HCT116 (cell line): Measurements from ENCODE around the gene ACBD3. TPM values are rescaled to one million over a fixed set of nuclear protein-coding genes. Genes with fewer than 3 reads are reported as not detected.

ENCODE experiments used
- ATAC-seq: fragments of 200-7000 bp; cut with Tn5 transposase; 2 replicates; pipeline ENCODE4 v1.9.1; 2020; ENCODE audit warnings: mild to moderate bottlenecking, moderate library complexity
- BruUV-seq: library from RNA; stranded (reverse); fragments of 400-500 nt; replicated peaks from 2 replicates; lab custom pipeline; 2021; lab: Mats Ljungman, UMichigan
- CTCF ChIA-PET: fragments of 300-600 bp; sonication (Branson Sonifier 250); formaldehyde crosslinking; loops from one replicate; lab custom pipeline; 2021; ENCODE audit warnings: antibody characterized with exemption; lab: Charles Lee
- POLR2A ChIA-PET: fragments of 300-600, 350-600 bp; sonication (Branson Sonifier 250); formaldehyde crosslinking; loops from one replicate; lab custom pipeline; 2021; ENCODE audit warnings: antibody characterized with exemption; lab: Charles Lee
- RAD21 ChIA-PET, 2 experiments: fragments of 300-600 bp; sonication (Branson Sonifier 250); formaldehyde crosslinking; loops; one replicate each; lab custom pipeline; 2023; ENCODE audit warnings: low total read pairs in 2 of 2; ENCODE audit not compliant: uncharacterized antibody in 2 of 2, unreplicated experiment in 2 of 2, low non-redundant PET in 1 of 2; lab: Charles Lee
- DNase-seq: peaks from one replicate; pipeline ENCODE4 v3.0.0-alpha.2; 2010; ENCODE audit warnings: low read depth, low spot score
- H2AFZ ChIP-seq: fragments of 200-600 bp; shearing (Covaris generic), sonication (generic); 2 replicates; pipeline ENCODE4 v1.6.1; 2017; ENCODE audit warnings: low read depth, mixed run types, mixed read lengths, antibody characterized with exemption, low read length; ENCODE audit not compliant: poor library complexity, severe bottlenecking
- H3K27ac ChIP-seq: 2 replicates; pipeline ENCODE4 v1.5.1; 2012; ENCODE audit warnings: low read depth, low read length
- H3K27me3 ChIP-seq: fragments of 200-600 bp; sonication (generic); 2 replicates; pipeline ENCODE4 v1.6.1; 2016; ENCODE audit warnings: mixed run types, low read length, mixed read lengths; ENCODE audit not compliant: insufficient read depth
- H3K36me3 ChIP-seq, 2 experiments: fragments of 200-500 bp in 1 of 2; fragments of 200-600 bp in 1 of 2; sonication (Bioruptor generic) in 1 of 2; sonication (generic) in 1 of 2; 2 replicates each; pipeline versions ENCODE4 v1.5.1 to v1.6.1; 2014 to 2016; ENCODE audit warnings: low read length in 2 of 2, inconsistent platforms in 1 of 2, mixed read lengths in 1 of 2, mixed run types in 1 of 2; ENCODE audit not compliant: insufficient read depth in 2 of 2, control insufficient read depth in 1 of 2
- H3K4me1 ChIP-seq, 2 experiments: fragments of 200-600 bp in 1 of 2; sonication (generic) in 1 of 2; 2 replicates each; pipeline versions ENCODE4 v1.5.1 to v1.6.1; 2012 to 2017; ENCODE audit warnings: low read length in 2 of 2, inconsistent platforms in 1 of 2, mild to moderate bottlenecking in 1 of 2, mixed read lengths in 1 of 2, mixed run types in 1 of 2, moderate library complexity in 1 of 2; ENCODE audit not compliant: insufficient read depth in 2 of 2, control insufficient read depth in 1 of 2
- H3K4me2 ChIP-seq: fragments of 200-600 bp; sonication (generic); 2 replicates; pipeline ENCODE4 v1.6.1; 2017; ENCODE audit warnings: mixed run types, low read length, mixed read lengths
- H3K4me3 ChIP-seq, 2 experiments: fragments of 200-600 bp in 1 of 2; sonication (generic) in 1 of 2; replicated peaks in 1 of 2; 2 replicates each; pipeline ENCODE4 v1.5.1; 2011 to 2016; ENCODE audit warnings: low read length in 2 of 2, control low read depth in 1 of 2, low read depth in 1 of 2, mild to moderate bottlenecking in 1 of 2, mixed read lengths in 1 of 2, mixed run types in 1 of 2
- H3K79me2 ChIP-seq: fragments of 200-600 bp; sonication (generic); 2 replicates; pipeline ENCODE4 v1.6.1; 2017; ENCODE audit warnings: mild to moderate bottlenecking, mixed run types, low read length, moderate library complexity, mixed read lengths; ENCODE audit not compliant: insufficient read depth
- H3K9ac ChIP-seq: fragments of 200-600 bp; sonication (generic); 2 replicates; pipeline ENCODE4 v1.6.1; 2016; ENCODE audit warnings: low read length, mixed read lengths
- H3K9me2 ChIP-seq: fragments of 200-600 bp; sonication (generic), shearing (Covaris generic); 2 replicates; pipeline ENCODE4 v1.6.1; 2017; ENCODE audit warnings: mixed run types, mild to moderate bottlenecking, moderate library complexity; ENCODE audit not compliant: insufficient read depth
- H3K9me3 ChIP-seq, 2 experiments: fragments of 200-500 bp in 1 of 2; fragments of 200-600 bp in 1 of 2; sonication (Bioruptor generic) in 1 of 2; sonication (generic) in 1 of 2; 2 replicates each; pipeline ENCODE4 v1.6.1; 2014 to 2017; ENCODE audit warnings: low read length in 2 of 2, mixed read lengths in 2 of 2, inconsistent platforms in 1 of 2, low read depth in 1 of 2, mild to moderate bottlenecking in 1 of 2, mixed run types in 1 of 2, moderate library complexity in 1 of 2; ENCODE audit not compliant: control insufficient read depth in 1 of 2, insufficient read depth in 1 of 2
- H4K20me1 ChIP-seq: fragments of 200-600 bp; sonication (generic), shearing (Covaris generic); 2 replicates; pipeline ENCODE4 v1.6.1; 2017; ENCODE audit warnings: mixed run types, mild to moderate bottlenecking, moderate library complexity; ENCODE audit not compliant: insufficient read depth
- JUND ChIP-seq: IDR thresholded peaks from 2 replicates; pipeline ENCODE4 v1.6.1; 2012
- SP1 ChIP-seq: IDR thresholded peaks from 2 replicates; pipeline ENCODE4 v1.6.1; 2012; ENCODE audit warnings: low read depth
- ZBTB33 ChIP-seq: IDR thresholded peaks from 2 replicates; pipeline ENCODE4 v1.6.1; 2011; ENCODE audit warnings: mild to moderate bottlenecking, low read length, moderate library complexity; ENCODE audit not compliant: insufficient replicate concordance; ENCODE audit errors: extremely low read depth
- intact Hi-C: fragments of 100-400 bp; cut with micrococcal nuclease; formaldehyde crosslinking; loops from 2 replicates; pipeline ENCODE4 v1.10.0; 2022
- total RNA-seq: library from RNA; stranded (reverse); gene quantifications from one replicate; pipeline ENCODE4 v1.2.1, GENCODE V29; 2021; ENCODE audit not compliant: unreplicated experiment

ACBD3 gene
- total RNA-seq, 1 experiment from 2014 or later = 29.6 TPM

- Histone ChIP-seq H3K4me3 (peak overlapping the region; percentile 38 to 61), H3K4me2 (peak overlapping the region; percentile 95), H3K79me2 (no peaks in the 10 kb centered on the region), H3K9ac (peak overlapping the region; percentile 55), H3K36me3 (no peaks in the 10 kb centered on the region), H3K4me1 (peaks cover 19 to 30% of the 10 kb centered on the region in 2 experiments), H4K20me1 (no peaks in the 10 kb centered on the region), H3K27ac (peak overlapping the region; percentile 51; the same call in 1 of the 2 replicates), H3K9me3 (no peaks in the 10 kb centered on the region), H3K9me2 (no peaks in the 10 kb centered on the region), H3K27me3 (no peaks in the 10 kb centered on the region), H2AFZ (peak overlapping the region; percentile 75)
- POLR2A ChIA-PET = interaction anchor here (1.0 to 1.2 kb wide), 2 partner anchors 17 to 110 kb away, joined by 3 read pairs; partner anchors contain the start of gene SDE2
- no peak for DNase-seq
- TF ChIP-seq JUND = no peak
- TF ChIP-seq SP1 = no peak
- TF ChIP-seq ZBTB33 = no peak
- no TSS peak for BruUV-seq
- CTCF ChIA-PET = interaction anchor here (0.9 to 2.0 kb wide), 3 partner anchors 11 to 224 kb away, joined by 3 to 6 read pairs (median 3); no protein-coding TSS in a partner anchor
- RAD21 ChIA-PET = interaction anchor here in 1 of 2 experiments (0.7 kb wide), 1 partner anchor 122 kb away, joined by 4 read pairs; no protein-coding TSS in a partner anchor
- ATAC-seq = no peak
- intact Hi-C loops = no loop called here
Observed at GRCh38 chr1:226108935-226109828, 77.4 kb downstream of the ACBD3 start.
